Gastrocnemius medialis (tissue), 4 donors: ENCODE data around the gene DAGLA. TPM values are rescaled to one million over a fixed set of nuclear protein-coding genes. Genes with fewer than 3 reads are reported as not detected.

Experiments
- ATAC-seq, 2 donors: fragments of 150-250 bp; one replicate each; pipeline ENCODE4 v1.9.1; 2016
- DNase-seq, 2 donors: peaks; one replicate each; pipeline ENCODE4 v3.0.0-alpha.2; 2019
- H3K27ac ChIP-seq, 4 donors: fragments of 200-600 bp; sonication (generic); 1 replicate in 1 of 4; 2 replicates in 3 of 4; pipeline ENCODE4 v1.5.1; 2016 to 2018; ENCODE audit warnings: mild to moderate bottlenecking in 2 of 4, moderate library complexity in 1 of 4
- H3K27me3 ChIP-seq, 3 donors: fragments of 200-600 bp; sonication (generic) in 2 of 3; 1 replicate in 1 of 3; 2 replicates in 2 of 3; pipeline versions ENCODE4 v1.5.1 to v1.6.0; 2016 to 2019; ENCODE audit warnings: mild to moderate bottlenecking in 1 of 3, moderate library complexity in 1 of 3
- H3K36me3 ChIP-seq, 2 donors: fragments of 200-600 bp; sonication (generic) in 1 of 2; one replicate each; pipeline ENCODE4 v1.5.1; 2017 to 2018
- H3K4me1 ChIP-seq, 2 donors: fragments of 200-600 bp; sonication (generic) in 1 of 2; one replicate each; pipeline ENCODE4 v1.5.1; 2016 to 2017; ENCODE audit warnings: mild to moderate bottlenecking in 2 of 2
- H3K4me3 ChIP-seq, 4 donors: fragments of 200-600 bp; sonication (generic) in 3 of 4; 1 replicate in 1 of 4; 2 replicates in 3 of 4; pipeline ENCODE4 v1.5.1; 2016 to 2019; ENCODE audit warnings: mild to moderate bottlenecking in 2 of 4
- H3K9me3 ChIP-seq, 3 donors: fragments of 200-600 bp; sonication (generic) in 2 of 3; 1 replicate in 1 of 3; 2 replicates in 2 of 3; pipeline ENCODE4 v1.5.1; 2016 to 2019
- CTCF ChIP-seq, 5 experiments: fragments of 450-650 bp in 3 of 5; fragments of 200-600 bp in 2 of 5; sonication (generic) in 2 of 5; IDR thresholded peaks in 4 of 5; conservative IDR thresholded peaks in 1 of 5; 1 replicate in 4 of 5; 2 replicates in 1 of 5; pipeline ENCODE4 v1.5.1; 2016 to 2019; ENCODE audit warnings: antibody characterized with exemption in 5 of 5, mild to moderate bottlenecking in 3 of 5, moderate library complexity in 3 of 5
- POLR2A ChIP-seq, 2 donors: fragments of 450-650 bp; IDR thresholded peaks; one replicate each; pipeline ENCODE4 v1.6.1; 2017; ENCODE audit warnings: antibody characterized with exemption in 2 of 2, mild to moderate bottlenecking in 2 of 2, moderate library complexity in 2 of 2
- in situ Hi-C, 4 donors: fragments of 200-750 bp; cut with MboI; loops; one replicate each; pipeline versions ENCODE4 v1.15.0 to v1.8.0; 2017; ENCODE audit warnings: low sequenced_read_pairs in 4 of 4
- intact Hi-C: fragments of 100-400 bp; cut with DNase I; formaldehyde crosslinking; loops from one replicate; pipeline ENCODE4 v1.15.1; 2023; ENCODE audit warnings: low total_unique reads
- total RNA-seq, 4 donors: library from RNA; depleted of rRNA; stranded (reverse); fragments of >200 nt; gene quantifications; one replicate each; pipeline versions ENCODE4 v1.1.0 to v1.2.3, GENCODE V29; 2016

The DAGLA gene
- total RNA-seq, 4 donors from 2014 or later = 0.58 to 5.5 (median 2.9) TPM

- H3K4me3 ChIP-seq = peak overlapping the region in 2 of 4 donors; percentile 40 to 42
- in situ Hi-C loops (no loop called here), intact Hi-C loops (no loop called here)
- ATAC-seq (no peak), DNase-seq (no peak)
- H3K4me1 ChIP-seq = no peaks in the 10 kb centered on the region
- H3K36me3 ChIP-seq = no peaks in the 10 kb centered on the region
- H3K27me3 ChIP-seq = peaks cover 5 to 11% (median 9%) of the 10 kb centered on the region in 3 donors
- TF ChIP-seq POLR2A (IDR thresholded peaks at IDR 0.05) (no peak), CTCF (IDR thresholded peaks at IDR 0.05 in 4 of 5, conservative IDR thresholded peaks at IDR 0.05 in 1 of 5) (no peak)
- H3K27ac ChIP-seq = no peak overlapping the region
- no peaks in the 10 kb centered on the region for H3K9me3 ChIP-seq
Measured at GRCh38 chr11:61752925-61753521, 72.8 kb downstream of the DAGLA start.

GRCh38 chr11:61753672-61754071, 73.5 kb downstream of the DAGLA start:
- DNase-seq = no peak
- Histone ChIP-seq H3K27me3 (peaks cover 5 to 11% (median 9%) of the 10 kb centered on the region in 3 donors), H3K36me3 (no peaks in the 10 kb centered on the region), H3K9me3 (no peaks in the 10 kb centered on the region), H3K4me1 (no peaks in the 10 kb centered on the region), H3K4me3 (no peak overlapping the region), H3K27ac (no peak overlapping the region)
- TF ChIP-seq POLR2A (IDR thresholded peaks at IDR 0.05) = no peak
- TF ChIP-seq CTCF (IDR thresholded peaks at IDR 0.05 in 4 of 5, conservative IDR thresholded peaks at IDR 0.05 in 1 of 5) = no peak
- in situ Hi-C loops = no loop called here
- intact Hi-C loops = no loop called here
- no peak for ATAC-seq

GRCh38 chr11:61754534-61755482, 74.6 kb downstream of the DAGLA start:
- no peaks in the 10 kb centered on the region for H3K4me1 ChIP-seq
- no peak overlapping the region for H3K27ac ChIP-seq
- in situ Hi-C loops = no loop called here
- TF ChIP-seq CTCF (IDR thresholded peaks at IDR 0.05 in 4 of 5, conservative IDR thresholded peaks at IDR 0.05 in 1 of 5) (no peak), POLR2A (IDR thresholded peaks at IDR 0.05) (no peak)
- H3K36me3 ChIP-seq = no peaks in the 10 kb centered on the region
- H3K4me3 ChIP-seq = no peak overlapping the region
- DNase-seq (no peak), ATAC-seq (no peak)
- peaks cover 5 to 11% (median 9%) of the 10 kb centered on the region in 3 donors for H3K27me3 ChIP-seq
- no peaks in the 10 kb centered on the region for H3K9me3 ChIP-seq
- intact Hi-C loops = no loop called here

- ATAC-seq (no peak), DNase-seq (no peak)
- Histone ChIP-seq H3K27ac (no peak overlapping the region), H3K9me3 (no peaks in the 10 kb centered on the region), H3K4me1 (no peaks in the 10 kb centered on the region), H3K36me3 (no peaks in the 10 kb centered on the region), H3K4me3 (no peak overlapping the region), H3K27me3 (peaks cover 5 to 12% (median 9%) of the 10 kb centered on the region in 3 donors)
- no peak for TF ChIP-seq POLR2A (IDR thresholded peaks at IDR 0.05)
- in situ Hi-C loops (no loop called here), intact Hi-C loops (no loop called here)
Measured at GRCh38 chr11:61756147-61756451, 75.9 kb downstream of the DAGLA start.

- Histone ChIP-seq H3K27me3 (peaks cover 5 to 15% (median 9%) of the 10 kb centered on the region in 3 donors), H3K27ac (no peak overlapping the region), H3K9me3 (no peaks in the 10 kb centered on the region), H3K4me1 (no peaks in the 10 kb centered on the region), H3K36me3 (no peaks in the 10 kb centered on the region), H3K4me3 (no peak overlapping the region)
- in situ Hi-C loops = no loop called here
- no peak for ATAC-seq
- intact Hi-C loops = no loop called here
- TF ChIP-seq POLR2A (IDR thresholded peaks at IDR 0.05) (no peak), CTCF (IDR thresholded peaks at IDR 0.05 in 4 of 5, conservative IDR thresholded peaks at IDR 0.05 in 1 of 5) (no peak)
- DNase-seq = no peak
Measured at GRCh38 chr11:61756452-61757212, 76.4 kb downstream of the DAGLA start.
